Parathyroid adenoma (tissue), 2 donors: ENCODE data around the gene PAIP1.
A peak's percentile ranks its signal among the peaks of the same experiment; 100 is the strongest.
"Not testable (repeated sequence)": the region's sequence is repeated elsewhere in the genome, so short reads cannot be mapped to it uniquely, and the experiment has no call there.

ENCODE experiments used
- H2AFZ ChIP-seq: fragments of 300-600 bp; sonication (generic); one replicate; pipeline ENCODE4 v1.7.0; 2017; ENCODE audit warnings: antibody characterized with exemption, mild to moderate bottlenecking
- H3K27ac ChIP-seq: fragments of 300-600 bp; sonication (generic); one replicate; pipeline ENCODE4 v1.7.0; 2017
- H3K27me3 ChIP-seq: fragments of 300-600 bp; sonication (generic); one replicate; pipeline ENCODE4 v1.7.0; 2017; ENCODE audit warnings: low read length; ENCODE audit not compliant: control insufficient read depth, insufficient read depth
- H3K36me3 ChIP-seq: fragments of 300-600 bp; sonication (generic); one replicate; pipeline ENCODE4 v1.7.0; 2017; ENCODE audit warnings: low read length; ENCODE audit not compliant: control insufficient read depth, insufficient read depth
- H3K4me1 ChIP-seq: fragments of 300-600 bp; sonication (generic); one replicate; pipeline ENCODE4 v1.7.0; 2017; ENCODE audit warnings: control low read depth
- H3K4me2 ChIP-seq: fragments of 300-600 bp; sonication (generic); one replicate; pipeline ENCODE4 v1.7.0; 2017; ENCODE audit warnings: low read length
- H3K4me3 ChIP-seq: fragments of 300-600 bp; sonication (generic); one replicate; pipeline ENCODE4 v1.7.0; 2017; ENCODE audit warnings: low read depth, low read length
- H3K79me2 ChIP-seq: fragments of 300-600 bp; sonication (generic); one replicate; pipeline ENCODE4 v1.7.0; 2017; ENCODE audit warnings: control low read depth
- H3K9ac ChIP-seq: fragments of 300-600 bp; sonication (generic); one replicate; pipeline ENCODE4 v1.7.0; 2017; ENCODE audit warnings: mild to moderate bottlenecking
- H3K9me3 ChIP-seq: fragments of 300-600 bp; sonication (generic); one replicate; pipeline ENCODE4 v1.7.0; 2017; ENCODE audit warnings: low read length; ENCODE audit not compliant: control insufficient read depth
- CTCF ChIP-seq: fragments of 300-600 bp; sonication (generic); IDR thresholded peaks from one replicate; pipeline ENCODE4 v1.7.0; 2017; ENCODE audit warnings: antibody characterized with exemption, mild to moderate bottlenecking
- donor health status: primary hyperparathyroidism.

PAIP1 gene

GRCh38 chr5:43602461-43603343 lies 45.8 kb upstream of the PAIP1 start, which contains the start of gene NNT:
TSS of gene NNT (plus strand) at chr5:43603180. CDS start at chr5:43609196, 6,016 bp downstream.
- Histone ChIP-seq H2AFZ (peak within 1 kb of the TSS; percentile 95), H3K4me2 (peak within 1 kb of the TSS; percentile 92), H3K4me1 (peaks cover 7% of the 10 kb centered on the region), H3K4me3 (peak within 1 kb of the TSS; percentile 81), H3K79me2 (peaks cover 15% of the 10 kb centered on the region), H3K9ac (peak within 1 kb of the TSS; percentile 70), H3K9me3 (no peaks in the 10 kb centered on the region), H3K27me3 (no peaks in the 10 kb centered on the region), H3K36me3 (no peaks in the 10 kb centered on the region), H3K27ac (peak within 1 kb of the TSS; percentile 74)
- TF ChIP-seq CTCF = no peak

GRCh38 chr5:43601454-43602260 lies 44.8 kb upstream of the PAIP1 start:
- Histone ChIP-seq H3K27me3 (no peaks in the 10 kb centered on the region), H3K79me2 (peaks cover 19% of the 10 kb centered on the region), H3K36me3 (no peaks in the 10 kb centered on the region), H3K9me3 (no peaks in the 10 kb centered on the region), H3K4me1 (peaks cover 7% of the 10 kb centered on the region), H2AFZ (peak overlapping the region; percentile 95), H3K4me2 (peak overlapping the region; percentile 92), H3K27ac (peak overlapping the region; percentile 74), H3K4me3 (peak overlapping the region; percentile 81), H3K9ac (no peak overlapping the region)
- TF ChIP-seq CTCF = no peak

GRCh38 chr5:43598927-43599326 lies 42.0 kb upstream of the PAIP1 start:
- H3K79me2 ChIP-seq = peaks cover 19% of the 10 kb centered on the region
- H2AFZ ChIP-seq, H3K9me3 ChIP-seq, H3K36me3 ChIP-seq, H3K27ac ChIP-seq, H3K4me3 ChIP-seq, H3K4me2 ChIP-seq, H3K4me1 ChIP-seq, H3K27me3 ChIP-seq, H3K9ac ChIP-seq: not testable (repeated sequence)

GRCh38 chr5:43592363-43592762 lies 35.5 kb upstream of the PAIP1 start:
- H3K9me3 ChIP-seq = no peaks in the 10 kb centered on the region
- no peak overlapping the region for H3K9ac ChIP-seq
- H3K27me3 ChIP-seq = no peaks in the 10 kb centered on the region
- no peak overlapping the region for H3K27ac ChIP-seq
- H3K4me1 ChIP-seq = no peaks in the 10 kb centered on the region
- no peaks in the 10 kb centered on the region for H3K36me3 ChIP-seq
- H2AFZ ChIP-seq = no peak overlapping the region
- H3K79me2 ChIP-seq = peaks cover 8% of the 10 kb centered on the region
- H3K4me3 ChIP-seq = no peak overlapping the region
- TF ChIP-seq CTCF = no peak
- no peak overlapping the region for H3K4me2 ChIP-seq

- H3K4me2 ChIP-seq = no peak overlapping the region
- no peaks in the 10 kb centered on the region for H3K36me3 ChIP-seq
- no peak for TF ChIP-seq CTCF
- no peaks in the 10 kb centered on the region for H3K79me2 ChIP-seq
- H2AFZ ChIP-seq = no peak overlapping the region
- H3K4me3 ChIP-seq = no peak overlapping the region
- H3K9ac ChIP-seq = no peak overlapping the region
- H3K27me3 ChIP-seq = no peaks in the 10 kb centered on the region
- H3K4me1 ChIP-seq = no peaks in the 10 kb centered on the region
- H3K27ac ChIP-seq = no peak overlapping the region
- H3K9me3 ChIP-seq = no peaks in the 10 kb centered on the region
Observed at GRCh38 chr5:43590700-43591099, 33.8 kb upstream of the PAIP1 start.
